HEK293T (cell line): ENCODE measurements around the gene CD8B.

Experiments used
- BHLHE40 ChIP-seq: fragments of 450-650 bp; IDR thresholded peaks from 2 replicates; pipeline ENCODE4 v1.6.1; 2016; ENCODE audit warnings: mild to moderate bottlenecking, moderate library complexity, borderline replicate concordance
- NFRKB ChIP-seq: fragments of 450-650 bp; IDR thresholded peaks from 2 replicates; pipeline ENCODE4 v1.6.1; 2016; ENCODE audit warnings: mild to moderate bottlenecking, moderate library complexity
- SP1 ChIP-seq: fragments of 450-650 bp; IDR thresholded peaks from 2 replicates; pipeline ENCODE4 v1.6.1; 2017

DNA sequence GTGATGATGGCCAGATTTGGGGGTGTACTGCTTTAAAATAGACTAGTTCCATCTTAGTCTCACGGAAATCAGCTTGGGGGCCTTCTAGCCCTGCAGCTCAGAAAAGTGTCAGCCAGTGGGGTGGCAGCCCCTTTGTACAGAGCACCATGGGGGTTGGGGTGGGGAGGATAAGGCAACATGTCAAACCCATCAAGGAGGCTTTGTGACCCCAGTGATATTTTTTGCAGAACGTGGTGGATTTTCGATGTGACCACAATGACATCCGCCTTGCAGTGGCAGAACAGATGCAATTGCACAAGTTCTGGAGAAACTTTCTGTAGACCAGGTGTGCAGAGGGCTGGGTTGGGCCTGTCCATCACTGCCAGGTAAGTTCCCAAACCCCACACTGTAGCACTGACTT lies 67.9 kb downstream of the CD8B start:
- TF ChIP-seq SP1 (no peak), BHLHE40 (no peak), NFRKB (no peak)
